Measurements from ENCODE around the gene SHC2.
"Not testable (repeated sequence)": the region's sequence is repeated elsewhere in the genome, so short reads cannot be mapped to it uniquely, and the experiment has no call there.

SHC2 gene

DNA sequence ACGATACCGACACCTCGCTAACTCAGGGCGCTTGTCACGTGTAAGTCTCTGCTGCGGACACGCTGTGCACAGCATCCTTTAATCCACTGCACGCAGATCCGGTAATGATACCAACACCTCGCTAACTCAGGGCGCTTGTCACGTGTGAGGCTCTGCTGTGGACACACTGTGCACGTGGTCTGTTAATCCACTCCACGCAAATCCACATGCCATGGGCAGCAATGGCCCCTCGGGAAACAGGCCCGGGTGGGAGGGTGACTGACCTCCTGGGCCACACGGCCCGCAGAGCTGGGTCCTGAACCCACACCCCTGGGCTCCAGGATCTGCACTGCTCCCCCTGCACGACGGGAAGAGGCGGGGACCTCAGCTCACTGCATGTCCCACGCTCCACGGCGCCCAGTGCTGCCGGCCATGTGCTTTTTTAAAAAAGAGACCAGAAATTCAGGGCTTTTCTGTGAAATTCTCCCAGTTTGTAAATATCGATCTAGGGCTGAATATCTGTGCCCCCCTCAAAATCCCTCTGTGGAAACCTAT, 16.1 kb downstream of the SHC2 start:
- DNase-seq (ENCODE audit: low read depth) = no peak

DNA sequence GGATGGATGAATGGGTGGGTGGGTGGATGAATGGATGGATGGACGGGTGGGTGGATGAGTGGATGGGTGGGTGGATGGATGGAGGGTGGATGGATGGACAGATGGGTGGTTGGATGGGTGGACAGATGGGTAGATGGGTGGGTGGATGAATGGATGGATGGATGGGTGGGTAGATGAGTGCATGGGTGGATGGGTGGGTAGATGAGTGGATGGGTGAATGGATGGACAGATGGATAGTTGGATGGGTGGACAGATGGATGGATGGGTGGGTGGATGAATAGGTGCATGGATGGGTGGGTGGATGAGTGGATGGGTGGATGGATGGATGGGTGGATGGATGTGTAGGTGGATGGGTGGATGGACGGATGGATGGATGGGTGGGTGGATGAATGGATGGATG, 17.8 kb downstream of the SHC2 start:
- DNase-seq (ENCODE audit: low read depth) = no peak

DNA sequence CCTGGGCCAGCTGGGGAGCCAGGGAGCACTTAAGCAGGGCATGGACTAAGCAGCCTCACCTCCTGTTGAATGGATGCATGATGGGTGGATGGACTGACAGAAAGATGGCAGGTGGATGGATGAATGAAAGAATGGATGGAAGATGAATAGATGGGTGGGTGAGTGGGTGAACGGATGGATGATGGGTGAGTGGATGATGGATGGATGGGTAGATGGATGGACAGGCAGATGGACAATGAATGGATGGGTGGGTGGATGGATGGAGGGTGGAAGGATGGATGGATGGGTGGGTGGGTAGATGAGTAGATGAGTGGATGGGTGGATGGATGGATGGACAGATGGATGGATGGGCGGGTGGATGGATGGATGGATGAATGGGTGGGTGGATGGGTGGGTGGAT, 18.7 kb downstream of the SHC2 start:
- DNase-seq (ENCODE audit: low read depth) = no peak

DNA sequence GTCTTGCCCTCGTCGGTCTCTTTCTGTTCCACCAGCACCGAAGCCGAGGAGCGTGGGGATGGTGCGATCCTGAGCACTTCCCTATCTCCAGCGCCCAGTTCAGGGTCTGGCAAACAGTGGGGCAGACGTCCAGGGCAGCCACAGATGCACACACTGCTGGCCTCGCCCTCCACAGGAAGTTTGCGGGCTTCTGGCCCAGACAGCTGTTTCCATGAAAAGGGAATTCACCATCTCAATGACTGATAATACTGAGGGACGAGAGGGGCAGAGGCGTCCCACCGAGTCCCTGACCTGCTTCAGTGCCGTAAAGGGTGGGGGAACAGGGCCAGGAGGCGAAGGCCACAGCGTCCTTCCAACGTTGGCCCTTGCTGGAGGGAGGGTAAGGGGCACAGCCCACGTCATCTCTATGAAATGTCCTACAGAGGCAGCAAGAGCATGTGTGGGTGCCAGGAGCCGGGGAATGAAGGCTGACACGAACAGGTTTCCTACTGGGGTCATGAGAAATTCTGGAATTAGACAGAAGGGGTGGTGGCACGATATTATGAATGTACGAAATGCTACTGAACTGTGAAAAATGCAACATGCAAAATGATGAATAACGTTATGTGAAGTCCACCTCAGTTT, 19.5 kb downstream of the SHC2 start:
- DNase-seq (ENCODE audit: low read depth) = no peak

DNA sequence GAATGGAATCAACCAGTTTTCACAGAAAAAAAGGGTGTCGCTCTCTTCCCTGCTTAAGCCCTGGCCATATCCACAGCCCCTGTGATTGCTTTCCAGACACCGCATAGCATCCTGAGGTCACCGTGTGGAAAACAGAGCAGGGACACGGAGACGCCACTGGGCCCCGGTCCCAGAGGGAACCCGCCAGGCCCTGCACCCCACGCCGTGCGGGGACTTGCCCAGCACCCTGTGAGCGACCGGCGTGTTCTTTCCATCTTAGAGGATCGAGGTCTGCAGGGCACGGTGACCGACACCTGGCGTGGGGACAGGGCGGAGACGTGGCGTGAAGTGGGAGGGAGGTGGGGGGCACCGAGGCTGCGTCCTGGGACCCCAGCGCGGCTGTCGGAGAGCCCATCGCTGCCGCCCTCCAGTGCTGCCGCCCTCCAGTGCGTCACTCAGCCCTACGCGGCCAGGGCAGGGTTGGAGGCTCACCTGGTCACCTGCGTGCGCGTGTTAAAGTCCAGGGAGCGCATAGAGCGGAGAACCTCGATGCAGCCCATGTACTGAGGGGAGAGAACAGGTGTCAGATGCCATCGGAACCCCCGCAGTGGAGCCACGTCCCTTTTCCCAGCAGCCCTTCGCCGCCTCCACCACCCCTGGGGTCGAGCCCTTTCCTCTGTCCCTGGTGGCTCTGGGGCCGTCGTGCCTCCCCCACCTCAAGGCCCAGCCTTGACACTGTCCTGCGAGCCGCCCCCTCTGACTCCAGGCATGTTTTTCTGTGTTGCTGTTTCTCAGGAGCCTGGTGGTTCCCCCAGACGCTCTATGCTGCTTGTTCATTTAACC, 20.2 kb downstream of the SHC2 start:
- DNase-seq (ENCODE audit: low read depth) = no peak

DNA sequence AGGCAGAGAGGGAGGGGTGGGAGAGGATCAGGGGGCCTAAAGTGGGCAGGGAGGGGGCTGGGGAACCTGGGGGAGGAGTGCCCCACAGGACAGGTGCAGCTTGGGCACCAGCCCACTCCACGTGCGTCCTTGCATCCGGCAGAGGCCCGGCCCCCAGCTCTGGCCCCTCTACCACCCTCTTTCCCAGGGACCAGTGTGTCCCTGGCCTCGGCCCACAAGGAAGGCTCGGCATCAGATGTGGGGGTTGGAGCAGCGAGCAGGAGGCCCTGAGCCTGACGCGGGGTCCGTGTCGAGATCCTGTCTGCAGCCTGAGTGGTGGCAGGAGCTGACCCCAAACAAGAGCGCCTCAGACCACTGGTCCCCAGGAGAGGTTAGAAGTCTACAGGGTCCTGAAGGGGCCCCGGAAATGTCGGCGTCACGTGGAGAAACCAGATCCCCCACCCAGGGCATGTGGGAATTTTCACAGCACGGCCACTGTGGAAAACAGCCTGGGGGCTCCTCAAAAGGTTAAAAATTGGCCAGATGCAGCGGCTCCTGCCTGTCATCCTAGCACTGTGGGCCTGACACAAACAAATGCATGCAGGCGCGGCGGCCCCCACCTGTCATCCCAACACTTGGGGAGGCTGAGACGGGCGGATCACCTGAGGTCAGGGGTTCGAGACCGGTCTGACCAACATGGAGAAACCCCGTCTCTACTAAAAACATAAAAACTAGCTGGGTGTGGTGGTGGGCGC, 21.5 kb downstream of the SHC2 start:
- DNase-seq (ENCODE audit: low read depth) = no peak

DNA sequence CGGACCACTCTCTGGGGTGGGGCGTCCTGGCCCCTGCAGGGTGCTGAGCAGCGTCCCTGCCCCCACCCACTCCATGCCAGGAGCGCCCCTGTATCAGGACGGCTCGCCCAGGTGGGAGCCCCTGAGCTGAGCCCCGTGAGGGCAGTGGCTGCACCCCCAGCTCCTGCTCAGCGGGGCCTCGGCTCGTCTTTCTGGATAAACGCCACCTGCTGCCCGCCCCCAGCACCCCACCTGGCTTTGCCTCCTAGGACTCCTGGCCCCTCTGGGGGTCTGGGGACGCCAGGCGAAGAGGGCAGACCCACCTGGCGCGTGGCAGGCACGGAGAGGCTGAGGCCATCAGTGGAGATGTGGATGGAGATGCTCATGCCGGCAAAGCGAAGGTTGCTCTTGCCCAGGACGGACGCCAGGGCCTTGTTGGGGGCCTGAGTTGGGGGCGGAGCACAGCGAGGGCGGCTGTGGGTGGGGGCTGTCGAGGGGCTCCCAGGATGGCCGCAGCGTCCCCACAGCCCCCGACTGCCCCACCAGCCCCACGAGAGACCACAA, 22.3 kb downstream of the SHC2 start:
- DNase-seq (ENCODE audit: low read depth) = no peak

DNA sequence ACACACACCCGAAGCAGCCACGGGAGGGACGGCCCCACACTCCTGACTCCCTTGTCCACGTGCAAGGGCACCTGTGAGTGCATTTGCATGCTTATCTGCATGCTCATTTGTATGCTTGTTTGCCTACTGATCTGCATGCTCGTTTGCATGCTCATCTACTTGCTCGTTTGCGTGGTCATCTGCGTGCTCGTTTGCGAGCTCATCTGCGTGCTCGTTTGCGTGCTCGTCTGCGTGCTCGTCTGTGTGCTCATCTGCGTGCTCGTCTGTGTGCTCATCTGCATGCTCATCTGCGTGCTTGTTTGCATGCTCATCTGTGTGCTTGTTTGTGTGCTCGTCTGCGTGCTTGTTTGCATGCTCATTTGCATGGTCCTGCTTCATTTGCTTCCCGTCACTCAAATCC, 23.8 kb downstream of the SHC2 start:
- DNase-seq (ENCODE audit: low read depth) = no peak

DNA sequence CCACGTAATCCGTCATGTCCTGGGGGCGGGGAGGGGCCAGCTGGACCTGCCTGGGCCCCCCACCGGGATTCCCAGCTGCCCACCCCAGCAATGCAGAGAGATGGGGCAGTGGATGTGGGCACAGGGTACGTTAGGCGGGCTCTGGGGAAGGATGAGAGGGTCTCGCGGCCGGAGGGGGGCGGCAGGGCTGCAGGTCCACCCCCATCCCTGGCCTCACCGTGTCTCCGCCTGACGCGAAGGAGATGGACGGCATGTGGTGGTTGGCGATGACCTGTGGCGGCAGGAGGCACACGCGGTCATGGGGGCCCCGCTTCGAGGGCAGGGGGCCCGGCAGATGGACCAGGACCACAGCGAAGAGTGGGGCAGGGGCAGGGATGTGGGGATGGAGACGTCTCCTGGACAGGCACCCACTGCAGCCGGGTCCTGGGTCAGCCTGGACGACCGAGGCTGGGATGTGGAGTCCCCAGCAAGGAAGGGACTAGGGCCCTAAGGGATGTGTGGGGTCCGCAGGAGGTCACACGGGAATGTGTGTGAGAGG, 24.4 kb downstream of the SHC2 start:
- no peak for DNase-seq (ENCODE audit: low read depth)

DNA sequence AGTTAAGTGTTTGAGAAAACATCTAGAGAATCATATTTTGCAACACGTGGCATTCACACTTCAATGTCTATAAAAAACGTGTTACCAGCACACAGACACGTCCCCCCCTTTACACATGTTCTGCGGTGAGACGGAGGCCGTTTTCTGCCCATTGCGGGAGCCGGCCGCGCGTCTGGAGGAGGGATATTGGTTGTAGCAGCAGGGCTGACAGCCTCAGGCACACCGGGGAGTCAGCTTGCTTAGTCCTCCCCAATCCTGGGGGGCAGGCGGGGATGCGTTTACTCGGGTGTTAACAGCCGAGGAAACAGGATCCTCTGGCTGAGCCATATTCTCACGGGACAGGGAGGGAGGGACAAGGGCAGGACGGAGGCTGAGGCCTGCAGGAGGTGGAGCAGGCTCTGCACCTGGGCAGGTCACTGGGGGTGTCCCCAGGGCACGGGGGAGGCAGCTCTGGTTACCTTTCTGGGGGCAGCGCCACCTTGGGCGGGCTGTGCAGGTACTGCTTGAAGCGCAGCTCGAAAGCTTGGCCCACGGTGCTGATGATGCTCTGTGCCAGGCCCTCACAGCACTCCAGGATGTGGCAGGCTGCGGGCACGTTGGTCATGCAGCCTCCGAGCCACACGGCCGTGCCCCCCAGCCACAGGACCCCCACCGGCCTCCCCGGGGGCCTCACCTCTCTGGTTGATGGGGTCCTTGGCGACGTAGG, 25.0 kb downstream of the SHC2 start:
- no peak for DNase-seq (ENCODE audit: low read depth)

DNA sequence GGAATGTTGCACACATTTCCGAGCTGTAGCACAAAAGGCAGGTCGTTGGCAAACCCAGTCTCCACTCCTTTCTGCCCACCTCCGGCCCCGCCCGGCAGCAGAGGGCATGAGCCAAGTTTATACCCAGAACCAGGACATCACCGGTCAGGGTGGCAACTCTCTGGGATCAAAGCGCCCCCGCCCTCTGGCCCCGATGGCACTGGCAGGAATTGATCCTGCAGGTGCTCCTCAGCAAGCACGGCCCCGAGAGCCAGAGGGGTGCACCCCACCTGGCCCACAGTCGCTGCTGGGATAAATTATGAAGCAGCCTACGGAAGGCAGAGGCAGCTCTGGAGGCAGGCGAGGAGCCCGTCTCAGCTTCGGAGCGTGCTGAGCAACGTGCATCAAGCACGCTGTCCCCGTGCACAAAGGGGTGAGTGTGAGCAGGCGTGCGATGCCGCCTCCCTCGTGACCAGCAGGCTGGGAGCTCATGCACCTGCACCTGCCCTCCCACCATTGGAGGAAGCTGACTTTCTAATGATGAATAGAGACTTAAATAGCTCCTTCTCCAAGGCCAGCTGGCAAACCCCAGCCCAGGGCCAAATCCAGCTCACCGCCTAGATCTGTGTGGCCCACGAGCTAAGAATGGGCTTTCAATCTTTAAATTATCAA, 25.7 kb downstream of the SHC2 start:
- DNase-seq (ENCODE audit: low read depth) = no peak

DNA sequence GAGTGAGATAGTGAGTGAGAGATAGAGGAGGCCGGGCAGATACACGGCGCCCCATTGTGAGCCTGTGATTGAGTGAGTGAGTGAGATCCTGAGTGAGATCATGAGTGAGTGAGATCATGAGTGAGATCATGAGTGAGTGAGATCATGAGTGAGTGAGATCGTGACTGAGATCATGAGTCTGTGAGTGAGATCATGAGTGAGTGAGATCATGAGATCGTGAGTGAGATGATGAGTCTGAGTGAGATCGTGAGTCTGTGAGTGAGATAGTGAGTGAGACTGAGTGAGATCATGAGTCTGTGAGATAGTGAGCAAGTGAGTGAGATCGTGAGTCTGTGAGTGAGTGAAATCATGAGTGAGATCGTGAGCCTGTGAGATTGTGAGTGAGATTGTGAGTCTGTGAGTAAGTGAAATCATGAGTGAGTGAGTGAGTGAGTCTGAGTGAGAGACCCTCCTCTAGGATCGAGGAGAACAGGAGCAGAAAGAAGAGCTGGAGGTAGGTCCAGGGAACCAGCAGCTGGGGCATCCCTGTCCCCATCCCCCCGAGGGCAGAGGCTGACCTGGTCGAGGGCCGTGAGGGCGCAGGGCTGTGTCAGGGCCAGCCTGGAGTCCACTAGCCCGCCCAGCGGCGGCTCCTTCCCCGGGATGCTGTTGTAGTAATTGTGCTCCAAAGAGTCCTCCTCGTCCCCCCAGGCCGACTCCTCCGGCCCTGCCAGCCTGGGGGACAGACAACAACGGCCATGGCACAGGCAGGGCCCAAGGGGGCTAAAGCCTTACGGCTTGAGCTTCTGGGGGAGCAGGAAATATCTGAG, 26.5 kb downstream of the SHC2 start:
- no peak for DNase-seq (ENCODE audit: low read depth)

DNA sequence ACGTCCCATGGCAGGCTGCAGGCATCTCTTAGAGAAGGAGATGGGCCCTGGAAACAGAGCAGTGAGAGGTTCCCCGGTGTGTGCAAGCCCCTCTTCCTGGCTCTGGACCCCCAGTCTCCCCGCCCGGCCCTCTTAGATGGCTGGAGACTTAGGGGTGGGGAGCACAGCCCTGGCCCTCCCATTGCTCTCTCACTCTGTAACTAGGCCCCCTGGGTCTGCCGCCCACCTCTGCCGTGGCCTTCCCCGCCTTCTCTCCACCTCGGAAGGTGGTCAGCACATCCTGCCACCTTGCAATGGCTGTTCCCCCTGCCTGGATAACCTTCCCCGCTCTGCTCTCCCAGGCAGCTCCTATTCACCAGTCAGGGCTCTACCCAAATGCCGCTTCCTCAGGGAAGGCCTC, 30.1 kb downstream of the SHC2 start:
- DNase-seq (ENCODE audit: low read depth) = no peak

DNA sequence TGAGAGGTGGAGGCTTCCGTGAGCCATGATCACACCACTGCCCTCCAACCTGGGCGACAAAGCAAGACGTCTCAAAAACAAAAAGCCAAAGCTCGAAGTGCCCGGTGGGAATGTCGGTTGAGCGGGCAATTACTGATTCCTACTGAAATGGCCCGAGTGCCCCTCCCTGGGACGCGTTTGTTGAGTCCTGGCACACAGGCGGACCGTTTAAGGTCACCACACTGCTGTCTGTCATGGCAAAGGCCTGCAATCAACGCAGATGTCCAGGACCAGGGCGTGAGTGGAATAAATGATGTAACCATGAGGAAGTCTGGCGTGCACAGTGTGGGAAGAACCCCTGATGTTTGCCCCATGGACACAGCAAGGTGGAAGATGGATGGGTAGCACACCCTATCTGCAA, 32.7 kb downstream of the SHC2 start:
- DNase-seq (ENCODE audit: low read depth) = no peak

DNA sequence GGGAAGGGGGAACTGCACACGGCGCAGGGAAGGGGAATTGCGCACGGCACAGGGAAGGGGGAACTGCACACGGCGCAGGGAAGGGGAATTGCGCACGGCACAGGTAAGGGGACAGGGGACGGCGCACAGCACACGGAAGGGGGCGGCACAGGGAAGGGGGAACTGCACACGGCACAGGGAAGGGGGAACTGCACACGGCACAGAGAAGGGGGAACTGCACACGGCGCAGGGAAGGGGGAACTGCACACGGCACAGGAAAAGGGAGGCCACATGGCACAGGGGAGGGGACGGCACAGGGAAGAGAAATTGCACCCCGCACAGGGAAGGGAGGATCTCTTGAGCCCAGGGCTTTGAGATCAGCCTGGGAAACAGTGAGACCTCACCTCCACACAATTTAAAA, 33.2 kb downstream of the SHC2 start:
- DNase-seq (ENCODE audit: low read depth) = not testable (repeated sequence)

DNA sequence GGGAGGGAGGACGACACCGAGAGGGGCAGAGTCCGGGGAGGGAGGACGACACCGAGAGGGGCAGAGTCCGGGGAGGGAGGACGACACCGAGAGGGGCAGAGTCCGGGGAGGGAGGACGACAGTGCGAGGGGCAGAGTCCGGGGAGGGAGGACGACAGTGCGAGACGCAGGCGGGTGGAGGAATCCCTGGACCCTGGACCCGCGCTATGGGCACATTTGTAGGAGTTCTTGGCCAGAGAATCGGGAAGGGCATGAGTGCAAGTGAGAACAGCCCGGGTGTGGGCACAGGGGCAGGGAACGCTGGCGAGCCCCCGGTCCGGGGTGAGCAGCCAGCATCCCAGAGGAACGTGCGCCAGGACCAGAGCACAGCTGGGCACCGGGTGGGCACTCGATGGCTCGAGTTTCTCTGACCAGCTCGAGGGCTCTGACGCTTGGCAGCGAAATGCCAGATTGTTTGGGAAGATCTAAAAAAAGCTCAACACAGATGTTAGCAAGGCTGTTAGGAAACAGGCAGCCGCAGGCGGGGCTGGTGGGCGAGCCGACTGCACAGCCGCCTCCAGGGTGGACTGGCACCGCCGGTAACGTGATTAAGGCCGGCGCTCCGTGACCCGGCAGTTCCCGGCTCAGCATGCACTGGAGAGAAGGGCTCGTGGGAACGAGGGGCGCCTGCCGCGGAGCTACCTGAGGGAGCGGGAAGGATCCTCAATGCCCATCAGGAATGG, 33.9 kb downstream of the SHC2 start:
- no peak for DNase-seq (ENCODE audit: low read depth)

DNA sequence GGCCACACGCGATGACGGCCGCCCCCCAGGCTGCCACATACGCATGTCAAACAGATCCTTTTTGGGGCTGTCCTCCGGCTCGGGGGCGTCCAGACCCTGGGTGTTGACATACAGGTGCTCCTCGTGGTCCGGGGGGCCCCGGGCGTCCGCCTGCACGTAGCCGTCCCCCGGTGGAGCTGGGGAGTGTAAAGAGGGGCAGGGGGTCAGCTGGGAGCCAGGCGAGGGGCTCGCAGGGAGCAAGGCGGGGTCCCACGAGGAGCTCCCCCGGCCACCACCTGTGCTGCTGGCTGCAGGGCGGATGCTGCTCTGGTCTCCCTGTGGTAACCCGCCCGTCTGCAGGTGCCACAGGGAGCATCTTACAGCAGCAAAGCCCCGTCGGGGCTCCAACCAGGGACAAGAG, 35.8 kb downstream of the SHC2 start:
- no peak for DNase-seq (ENCODE audit: low read depth)

DNA sequence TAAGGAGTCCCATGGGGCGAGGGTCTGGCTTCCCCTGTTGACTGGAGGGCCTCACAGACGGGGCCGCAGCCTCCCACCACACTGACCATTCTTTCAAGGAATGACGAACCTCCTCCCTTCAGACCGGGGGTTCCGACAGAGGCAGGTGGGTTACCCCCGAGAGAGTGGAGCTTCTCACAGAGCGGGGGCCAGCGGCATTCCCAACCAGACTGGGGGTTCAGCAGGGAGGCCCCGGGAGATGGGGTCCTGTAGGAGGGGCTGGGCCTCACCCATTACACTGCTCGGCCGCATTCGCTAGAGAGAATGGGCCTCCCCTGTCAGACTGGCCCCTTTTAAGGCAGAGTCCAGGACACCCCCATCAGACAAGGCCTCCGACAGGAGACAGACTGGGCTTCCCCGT, 36.3 kb downstream of the SHC2 start:
- DNase-seq (ENCODE audit: low read depth) = no peak

DNA sequence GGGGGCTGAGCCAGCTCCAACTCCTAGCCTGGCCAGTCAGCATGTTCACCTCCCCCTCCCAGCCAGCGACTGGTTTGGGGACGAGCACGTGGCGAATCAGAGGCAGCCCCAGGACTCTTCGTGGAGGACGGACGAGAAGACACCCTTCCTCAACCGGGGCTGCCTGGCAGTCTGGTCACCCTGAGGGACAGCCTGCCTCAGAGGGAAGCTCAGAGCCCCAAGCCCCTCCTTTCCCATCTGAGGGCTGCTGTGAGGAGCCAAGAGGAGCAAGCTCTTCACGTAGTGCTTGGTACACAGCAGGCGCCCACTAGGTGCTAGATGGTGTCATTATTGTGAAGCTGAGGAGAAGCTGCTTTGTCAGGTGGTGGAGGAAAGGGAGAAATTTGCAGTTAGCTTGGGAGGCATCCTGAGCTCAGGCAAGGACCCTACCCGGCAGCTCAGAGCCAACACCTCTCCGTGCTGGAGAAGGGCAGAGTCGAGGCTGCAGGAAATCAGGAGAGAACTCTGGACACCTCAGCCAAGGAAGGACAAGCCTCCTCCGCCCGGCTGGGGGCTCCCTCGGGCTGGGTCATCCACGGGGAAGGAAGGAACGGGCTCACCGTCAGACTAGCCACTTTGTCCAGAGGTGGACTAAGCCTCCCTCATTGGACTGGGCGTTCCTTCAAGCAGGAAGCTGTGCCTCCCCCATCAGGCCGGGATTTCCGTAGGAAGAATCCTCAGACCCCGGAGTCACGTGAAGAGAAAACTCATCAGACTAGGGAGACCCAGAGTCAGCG, 37.0 kb downstream of the SHC2 start:
- no peak for DNase-seq (ENCODE audit: low read depth)
